ENCODE measurements around the gene CWC25.
A peak's percentile ranks its signal among the peaks of the same experiment; 100 is the strongest.
"Not testable (repeated sequence)": the region's sequence is repeated elsewhere in the genome, so short reads cannot be mapped to it uniquely, and the experiment has no call there.

The CWC25 gene

GRCh38 chr17:38824899-38825761 is at the start of gene CWC25:
Gene CWC25, minus strand, starts transcription at chr17:38825321. Its CDS starts 138 bp downstream, at chr17:38825183.
- peak; percentile 39 for DNase-seq

GRCh38 chr17:38873640-38874380 is 48.7 kb upstream of the CWC25 start:
- DNase-seq: no peak

GRCh38 chr17:38872671-38873385 is 47.7 kb upstream of the CWC25 start:
- no peak for DNase-seq

GRCh38 chr17:38872027-38872511 is 46.9 kb upstream of the CWC25 start:
- DNase-seq: no peak

GRCh38 chr17:38871247-38872015 is 46.3 kb upstream of the CWC25 start:
- no peak for DNase-seq

- DNase-seq: no peak
Measured at GRCh38 chr17:38870259-38871165, 45.4 kb upstream of the CWC25 start.

- no peak for DNase-seq
Measured at GRCh38 chr17:38869526-38870258, 44.6 kb upstream of the CWC25 start, which contains the start of gene LASP1. Gene LASP1, plus strand, starts transcription at chr17:38870058. Its CDS starts 132 bp downstream, at chr17:38870190.

GRCh38 chr17:38868817-38869525 is 43.9 kb upstream of the CWC25 start:
- DNase-seq: no peak

- DNase-seq: no peak
Measured at GRCh38 chr17:38867968-38868816, 43.1 kb upstream of the CWC25 start.

- no peak for DNase-seq
Measured at GRCh38 chr17:38867179-38867967, 42.3 kb upstream of the CWC25 start.

GRCh38 chr17:38864636-38865398 is 39.7 kb upstream of the CWC25 start:
- no peak for DNase-seq

GRCh38 chr17:38861399-38861843 is 36.3 kb upstream of the CWC25 start:
- no peak for DNase-seq

- no peak for DNase-seq
Measured at GRCh38 chr17:38857271-38857670, 32.1 kb upstream of the CWC25 start.

- not testable (repeated sequence) for DNase-seq
Measured at GRCh38 chr17:38855101-38855714, 30.1 kb upstream of the CWC25 start.

GRCh38 chr17:38853292-38854219 is 28.4 kb upstream of the CWC25 start, which contains the start of gene RPL23:
Gene RPL23, minus strand, starts transcription at chr17:38853721. Its CDS starts 11 bp downstream, at chr17:38853710.
- DNase-seq: peak; percentile 88

Measured in NCI-H187 treated with DMSO at 0.1 percent for 48 hours (cell line).